ENCODE data around the gene TBC1D10A. TPM values are rescaled to one million over a fixed set of nuclear protein-coding genes. Genes with fewer than 3 reads are reported as not detected.

Gene TBC1D10A
- total RNA-seq, 1 experiment from 2014 or later, result 24.3 TPM

- Histone ChIP-seq H3K4me2 (no peak overlapping the region), H3K27ac (no peak overlapping the region), H3K79me2 (ENCODE audit: low read depth) (peaks cover 25% of the 10 kb centered on the region), H3K9me3 (ENCODE audit: insufficient read depth, low read depth) (no peaks in the 10 kb centered on the region), H3F3A (ENCODE audit: insufficient read depth, low read depth) (peaks cover 40% of the 10 kb centered on the region), H3K9me2 (ENCODE audit: insufficient read depth) (no peaks in the 10 kb centered on the region), H2AFZ (no peak overlapping the region), H3K27me3 (ENCODE audit: insufficient read depth, low read depth) (no peaks in the 10 kb centered on the region), H4K20me1 (ENCODE audit: insufficient read depth) (no peaks in the 10 kb centered on the region), H3K36me3 (ENCODE audit: low read depth) (peaks cover 10% of the 10 kb centered on the region), H3K4me1 (replicated peaks; ENCODE audit: insufficient read depth) (peaks cover 55% of the 10 kb centered on the region), H3K4me3 (no peak overlapping the region)
- POLR2A ChIA-PET (ENCODE audit: unreplicated experiment), result interaction anchor here (0.7 kb wide), 1 partner anchor 21 kb away, joined by 3 read pairs; no protein-coding TSS in a partner anchor
- intact Hi-C loops (cut with micrococcal nuclease; ENCODE audit: unreplicated experiment), result no loop called here
- CTCF ChIA-PET, result no interaction called here
- DNase-seq, result no peak
- no peak for TF ChIP-seq CTCF (conservative IDR thresholded peaks at IDR 0.05)
- no peak for TF ChIP-seq EZH2 (IDR thresholded peaks at IDR 0.05; ENCODE audit: low read depth)
- no TSS peak for BruUV-seq (replicated peaks)
Measured at GRCh38 chr22:30295576-30295975, 31.2 kb downstream of the TBC1D10A start.

GRCh38 chr22:30294830-30295229 lies 31.9 kb downstream of the TBC1D10A start:
- Histone ChIP-seq H3K27me3 (ENCODE audit: insufficient read depth, low read depth) (no peaks in the 10 kb centered on the region), H3F3A (ENCODE audit: insufficient read depth, low read depth) (peaks cover 44% of the 10 kb centered on the region), H4K20me1 (ENCODE audit: insufficient read depth) (no peaks in the 10 kb centered on the region), H3K36me3 (ENCODE audit: low read depth) (peaks cover 8% of the 10 kb centered on the region), H2AFZ (no peak overlapping the region), H3K4me3 (no peak overlapping the region), H3K4me2 (no peak overlapping the region), H3K79me2 (ENCODE audit: low read depth) (peaks cover 19% of the 10 kb centered on the region), H3K4me1 (replicated peaks; ENCODE audit: insufficient read depth) (peaks cover 56% of the 10 kb centered on the region), H3K9me2 (ENCODE audit: insufficient read depth) (no peaks in the 10 kb centered on the region), H3K27ac (no peak overlapping the region), H3K9me3 (ENCODE audit: insufficient read depth, low read depth) (no peaks in the 10 kb centered on the region)
- intact Hi-C loops (cut with micrococcal nuclease; ENCODE audit: unreplicated experiment), result no loop called here
- no TSS peak for BruUV-seq (replicated peaks)
- POLR2A ChIA-PET (ENCODE audit: unreplicated experiment), result interaction anchor here (0.7 kb wide), 1 partner anchor 22 kb away, joined by 3 read pairs; no protein-coding TSS in a partner anchor
- CTCF ChIA-PET, result no interaction called here
- no peak for DNase-seq
- no peak for TF ChIP-seq EZH2 (IDR thresholded peaks at IDR 0.05; ENCODE audit: low read depth)
- no peak for TF ChIP-seq CTCF (conservative IDR thresholded peaks at IDR 0.05)

GRCh38 chr22:30294066-30294465 lies 32.7 kb downstream of the TBC1D10A start:
- Histone ChIP-seq H3K27me3 (ENCODE audit: insufficient read depth, low read depth) (no peaks in the 10 kb centered on the region), H4K20me1 (ENCODE audit: insufficient read depth) (no peaks in the 10 kb centered on the region), H3K4me2 (no peak overlapping the region), H3K4me1 (replicated peaks; ENCODE audit: insufficient read depth) (peaks cover 51% of the 10 kb centered on the region), H3K9me2 (ENCODE audit: insufficient read depth) (no peaks in the 10 kb centered on the region), H3K9me3 (ENCODE audit: insufficient read depth, low read depth) (no peaks in the 10 kb centered on the region), H3K36me3 (ENCODE audit: low read depth) (peaks cover 8% of the 10 kb centered on the region), H3F3A (ENCODE audit: insufficient read depth, low read depth) (peaks cover 39% of the 10 kb centered on the region), H3K79me2 (ENCODE audit: low read depth) (peaks cover 11% of the 10 kb centered on the region; the same call in 1 of the 2 replicates), H3K27ac (no peak overlapping the region), H2AFZ (no peak overlapping the region), H3K4me3 (no peak overlapping the region)
- BruUV-seq (replicated peaks), result no TSS peak
- ChIA-PET POLR2A (ENCODE audit: unreplicated experiment) (no interaction called here), CTCF (no interaction called here)
- intact Hi-C loops (cut with micrococcal nuclease; ENCODE audit: unreplicated experiment), result no loop called here
- no peak for DNase-seq
- TF ChIP-seq CTCF (conservative IDR thresholded peaks at IDR 0.05) (no peak), EZH2 (IDR thresholded peaks at IDR 0.05; ENCODE audit: low read depth) (no peak)

All from PC-9 (cell line).